LHCN-M2 (cell line): ENCODE results near the gene MYCBP. TPM values are rescaled to one million over a fixed set of nuclear protein-coding genes. Genes with fewer than 3 reads are reported as not detected.

Experiments
- DNase-seq: peaks from one replicate; pipeline ENCODE4 v3.0.0-alpha.2; 2012; ENCODE audit warnings: low read depth
- total RNA-seq: library from RNA; depleted of rRNA; stranded (reverse); fragments of >200 nt; gene quantifications from 2 replicates; pipeline ENCODE4 v1.2.3, GENCODE V29; 2014; rRNA removed

Gene MYCBP
- total RNA-seq, 1 experiment from 2014 or later, result 40.5 TPM

GRCh38 chr1:38820860-38821259, 52.3 kb downstream of the MYCBP start:
- DNase-seq, result no peak

- DNase-seq, result no peak
These were observed 53.6 kb downstream of the MYCBP start for GRCh38 chr1:38819516-38819915.

GRCh38 chr1:38819040-38819439, 54.1 kb downstream of the MYCBP start:
- no peak for DNase-seq

- no peak for DNase-seq
These were observed 54.8 kb downstream of the MYCBP start for GRCh38 chr1:38818175-38818976.

GRCh38 chr1:38817267-38818174, 55.6 kb downstream of the MYCBP start:
- no peak for DNase-seq

GRCh38 chr1:38815903-38816627, 57.1 kb downstream of the MYCBP start:
- DNase-seq, result no peak

- DNase-seq, result no peak
These were observed 58.1 kb downstream of the MYCBP start for GRCh38 chr1:38814984-38815464.

- DNase-seq, result no peak
These were observed 58.6 kb downstream of the MYCBP start for GRCh38 chr1:38814444-38814983.

- DNase-seq, result no peak
These were observed 60.2 kb downstream of the MYCBP start for GRCh38 chr1:38812981-38813380.

Other genes with a start within 250 kb of the MYCBP start
- 14.4 and 21.0 TPM in 2 replicates for gene RRAGC, start 13.6 kb downstream of the MYCBP start, total RNA-seq
- not detected in 2 replicates for gene GJA9, start 8.2 kb upstream of the MYCBP start, total RNA-seq
- gene RHBDL2, start 68.5 kb upstream of the MYCBP start, total RNA-seq, result 0.17 and 0.96 TPM in 2 replicates
- gene AKIRIN1, start 117.9 kb upstream of the MYCBP start, total RNA-seq, result 52.4 and 52.6 TPM in 2 replicates
- 124 and 236 TPM in 2 replicates for gene NDUFS5, start 153.0 kb upstream of the MYCBP start, total RNA-seq